GM18519 (cell line): Measurements from ENCODE around the gene SMIM14.
"Not testable (repeated sequence)": the region's sequence is repeated elsewhere in the genome, so short reads cannot be mapped to it uniquely, and the experiment has no call there.

Source experiments
- ATAC-seq: cut with Tn5 transposase; IDR thresholded peaks from one replicate; pipeline ENCODE4 v1.9.1; 2021; ENCODE audit warnings: mild to moderate bottlenecking, moderate library complexity; ENCODE audit not compliant: unreplicated experiment, low FRiP score

Gene SMIM14

DNA sequence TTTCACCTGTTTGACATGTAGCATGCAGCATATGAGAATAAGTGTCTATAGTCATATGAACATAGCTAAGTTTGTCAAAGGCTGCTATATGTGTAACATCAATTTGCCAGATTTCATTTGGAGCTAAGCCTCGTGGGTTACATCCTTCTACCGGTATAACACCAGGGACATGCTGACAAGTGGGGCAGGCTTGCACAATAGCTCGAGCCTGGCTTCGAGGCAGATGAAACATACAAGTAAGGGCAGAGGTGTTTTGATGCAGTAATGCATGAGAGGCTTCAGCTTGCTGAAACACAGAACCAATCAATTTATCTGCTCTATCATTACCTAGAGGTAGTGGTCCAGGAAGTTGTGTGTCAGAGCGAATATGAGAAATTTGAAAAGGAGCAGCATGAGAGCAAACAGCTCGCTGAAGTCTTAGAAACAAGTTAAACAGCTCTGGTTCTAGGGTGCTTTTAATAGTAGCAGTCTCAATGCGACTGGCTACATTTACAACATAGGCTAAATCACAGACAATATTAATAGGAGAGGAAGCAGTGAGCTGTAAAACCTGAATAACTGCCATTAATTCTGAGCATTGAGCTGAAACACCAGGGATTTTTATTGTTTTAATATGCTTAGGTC is 96.6 kb downstream of the SMIM14 start:
- no peak for ATAC-seq

DNA sequence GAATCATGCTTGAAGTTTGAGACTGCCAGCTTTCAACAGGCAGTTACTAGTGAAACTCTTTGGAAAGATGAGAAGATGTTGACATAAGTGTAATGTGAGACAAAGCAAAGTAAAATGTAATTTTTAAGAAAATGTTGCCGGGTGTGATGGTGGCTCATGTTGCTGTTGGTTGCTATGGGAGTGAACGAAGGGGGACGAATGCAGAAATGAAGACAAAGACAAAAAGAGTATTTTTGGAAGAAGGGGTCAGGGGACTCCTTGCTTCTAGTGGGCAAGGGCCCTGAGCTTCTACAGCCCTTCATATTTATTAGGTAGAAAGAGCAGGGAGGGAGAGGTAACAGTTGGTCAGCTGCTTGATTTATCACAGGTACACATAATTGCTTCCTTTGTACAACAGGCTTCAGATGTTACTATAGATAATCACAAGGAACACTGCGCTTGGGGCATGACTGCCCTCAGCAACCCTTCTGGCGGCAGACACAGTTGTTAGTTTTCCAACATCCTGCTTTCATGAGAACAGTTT is 99.5 kb downstream of the SMIM14 start:
- ATAC-seq, result no peak

DNA sequence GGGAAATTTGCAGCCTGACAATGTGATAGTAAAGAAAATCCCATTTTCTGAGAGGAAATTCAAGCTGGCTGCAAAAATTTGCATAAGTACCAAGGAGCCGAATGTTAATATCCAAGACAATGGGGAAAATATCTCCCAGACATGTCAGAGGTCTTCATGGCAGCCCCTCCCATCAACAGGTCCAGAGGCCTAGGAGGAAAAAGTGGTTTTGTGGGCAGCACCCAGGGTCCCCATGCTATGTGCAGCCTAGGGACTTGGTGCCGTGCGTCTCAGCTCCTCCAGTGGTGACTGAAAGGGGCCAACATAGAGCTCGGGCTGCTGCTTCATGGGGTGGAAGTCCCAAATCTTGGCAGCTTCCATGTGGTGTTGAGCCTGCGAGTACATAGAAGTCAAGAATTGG is 105.1 kb downstream of the SMIM14 start:
- ATAC-seq, result no peak

DNA sequence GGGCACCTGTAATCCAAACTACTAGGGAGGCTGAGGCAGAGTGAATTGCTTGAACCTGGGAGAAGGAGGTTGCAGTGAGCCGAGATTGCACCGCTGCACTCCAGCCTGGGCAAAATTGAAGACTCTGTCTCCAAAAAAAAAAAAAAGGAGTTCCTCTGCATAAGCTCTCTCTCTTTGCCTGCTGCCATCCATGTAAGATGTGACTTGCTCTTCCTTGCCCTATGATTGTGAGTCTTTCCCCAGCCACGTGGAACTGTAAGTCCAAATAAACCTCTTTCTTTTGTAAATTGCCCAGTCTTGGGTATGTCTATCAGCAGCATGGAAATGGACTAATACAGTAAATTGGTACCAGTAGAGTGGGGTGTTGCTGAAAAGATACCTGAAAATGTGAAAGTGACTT is 106.4 kb downstream of the SMIM14 start:
- ATAC-seq, result not testable (repeated sequence)

DNA sequence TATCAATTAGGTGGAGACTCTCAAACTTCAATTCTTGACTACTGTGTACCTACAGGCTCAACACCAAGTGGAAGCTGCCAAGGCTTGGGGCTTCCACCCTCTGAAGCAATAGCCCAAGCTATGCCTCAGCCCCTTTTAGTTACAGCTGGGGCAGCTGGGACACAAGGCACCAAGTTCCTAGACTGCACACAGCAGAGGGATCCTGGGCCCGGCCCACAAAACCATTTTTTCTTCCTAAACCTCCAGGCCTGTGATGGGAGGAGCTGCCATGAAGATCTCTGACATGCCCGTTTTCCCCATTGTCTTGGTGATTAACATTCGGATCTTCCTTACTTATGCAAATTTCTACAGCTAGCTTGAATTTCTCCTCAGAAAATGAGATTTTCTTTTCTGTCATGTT is 108.0 kb downstream of the SMIM14 start:
- no peak for ATAC-seq

DNA sequence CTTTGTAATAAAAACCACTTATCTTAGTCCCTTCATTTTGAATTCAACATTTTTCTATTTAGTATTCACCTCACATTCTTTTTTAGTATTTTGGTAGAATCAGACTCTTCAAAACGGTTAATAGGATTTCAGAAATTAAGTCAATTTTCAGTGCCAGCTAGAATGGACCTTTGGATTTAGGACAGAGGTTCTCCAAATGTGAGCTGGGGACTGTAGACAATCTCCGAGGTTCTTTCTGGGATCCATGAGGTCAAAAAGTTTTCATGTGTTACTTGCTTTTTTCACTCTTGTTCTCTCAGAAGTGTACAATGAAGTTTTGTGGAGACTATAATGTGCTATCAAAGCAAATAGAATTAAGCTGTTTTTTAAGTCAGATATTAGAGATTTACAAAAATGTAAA is 109.1 kb downstream of the SMIM14 start:
- no peak for ATAC-seq

DNA sequence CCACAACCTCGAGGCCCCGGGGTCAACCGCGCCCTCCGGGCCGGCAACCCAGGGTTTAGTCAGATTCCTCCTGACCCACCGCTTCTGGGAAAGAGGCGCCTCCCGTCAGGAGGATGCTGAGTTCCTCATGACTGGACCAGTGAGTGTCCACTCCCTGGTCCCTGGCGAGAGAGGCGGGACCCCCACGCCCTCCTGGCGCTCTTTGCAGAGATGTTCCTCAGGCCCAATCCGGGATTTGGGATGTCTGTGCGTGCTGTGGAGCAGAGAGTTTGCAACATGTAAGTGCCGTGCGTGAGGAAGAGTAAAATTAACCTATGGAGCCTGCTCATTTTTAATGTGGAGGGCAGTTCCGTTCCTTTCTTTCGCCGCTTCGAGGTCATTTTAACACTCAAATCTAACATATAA is 110.6 kb downstream of the SMIM14 start:
- ATAC-seq, result no peak

DNA sequence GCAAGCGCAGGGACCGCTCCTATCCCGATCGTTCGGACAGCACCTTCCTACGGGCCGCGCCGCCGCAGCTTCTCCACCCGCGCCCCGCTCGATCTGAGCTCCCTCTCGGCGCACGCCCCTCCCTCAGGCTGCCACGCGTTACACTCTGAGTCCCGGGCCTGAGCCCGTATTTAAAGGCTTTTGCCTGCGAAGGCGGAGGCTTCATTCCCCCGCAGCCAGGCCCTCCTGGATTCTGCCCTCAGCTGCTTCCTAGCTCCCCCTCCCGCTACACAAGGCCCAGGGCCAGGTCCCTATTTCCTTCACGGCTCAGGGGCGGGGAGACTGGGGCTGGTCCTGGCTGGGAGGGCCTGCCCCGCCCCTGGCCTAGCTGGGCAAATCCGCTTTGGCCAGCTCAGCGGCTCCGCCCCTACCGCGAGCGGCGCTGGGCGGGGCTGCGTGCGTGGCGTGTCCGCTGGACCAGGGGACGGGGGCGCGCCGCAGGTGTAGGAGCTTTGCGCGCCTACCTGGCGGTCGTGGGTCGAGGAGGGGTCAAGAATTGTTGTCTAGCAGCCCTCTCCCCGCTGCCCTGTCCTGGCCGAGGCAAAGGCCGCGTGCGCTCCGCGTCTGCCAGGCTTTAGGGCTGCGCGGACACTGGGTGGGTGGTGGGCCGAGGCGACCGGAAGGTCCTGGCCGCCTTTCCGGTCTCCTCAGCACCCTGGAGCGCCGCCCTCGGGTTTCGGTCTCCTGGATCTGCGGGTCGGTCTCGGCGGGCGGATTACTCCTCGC is 111.2 kb downstream of the SMIM14 start, which contains the start of gene UGDH:
Gene UGDH (minus strand): TSS at position 144 of the 765 bp plus-strand sequence. CDS start 5,927 bp downstream, outside the sequence.
- peak; percentile 94 for ATAC-seq

DNA sequence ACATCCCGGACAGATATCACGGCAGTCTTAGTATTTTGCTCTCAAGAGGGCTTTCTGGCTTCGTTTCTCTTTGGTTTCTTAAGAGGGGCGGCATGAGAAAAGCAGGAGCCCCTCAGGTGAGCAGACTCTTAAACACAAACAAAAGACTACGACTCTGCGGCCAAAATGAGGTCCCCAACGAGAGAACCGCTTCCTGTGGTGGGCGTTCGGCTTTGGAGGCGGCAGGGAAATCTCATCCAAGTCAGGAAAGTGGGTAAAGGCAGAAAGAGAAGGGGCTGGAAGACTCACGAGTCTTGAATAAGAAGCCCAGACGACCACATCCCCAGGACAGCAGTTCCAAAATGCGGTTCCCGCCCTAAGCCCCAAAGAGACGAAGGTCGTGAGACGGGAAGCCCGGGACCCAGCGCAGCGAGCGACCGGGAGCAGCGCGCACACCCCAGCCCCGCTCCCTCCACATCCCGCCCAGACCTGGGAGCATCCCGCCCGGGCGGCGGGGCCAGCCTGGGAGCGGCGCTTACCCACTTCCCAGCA is 111.8 kb downstream of the SMIM14 start:
- ATAC-seq, result no peak

DNA sequence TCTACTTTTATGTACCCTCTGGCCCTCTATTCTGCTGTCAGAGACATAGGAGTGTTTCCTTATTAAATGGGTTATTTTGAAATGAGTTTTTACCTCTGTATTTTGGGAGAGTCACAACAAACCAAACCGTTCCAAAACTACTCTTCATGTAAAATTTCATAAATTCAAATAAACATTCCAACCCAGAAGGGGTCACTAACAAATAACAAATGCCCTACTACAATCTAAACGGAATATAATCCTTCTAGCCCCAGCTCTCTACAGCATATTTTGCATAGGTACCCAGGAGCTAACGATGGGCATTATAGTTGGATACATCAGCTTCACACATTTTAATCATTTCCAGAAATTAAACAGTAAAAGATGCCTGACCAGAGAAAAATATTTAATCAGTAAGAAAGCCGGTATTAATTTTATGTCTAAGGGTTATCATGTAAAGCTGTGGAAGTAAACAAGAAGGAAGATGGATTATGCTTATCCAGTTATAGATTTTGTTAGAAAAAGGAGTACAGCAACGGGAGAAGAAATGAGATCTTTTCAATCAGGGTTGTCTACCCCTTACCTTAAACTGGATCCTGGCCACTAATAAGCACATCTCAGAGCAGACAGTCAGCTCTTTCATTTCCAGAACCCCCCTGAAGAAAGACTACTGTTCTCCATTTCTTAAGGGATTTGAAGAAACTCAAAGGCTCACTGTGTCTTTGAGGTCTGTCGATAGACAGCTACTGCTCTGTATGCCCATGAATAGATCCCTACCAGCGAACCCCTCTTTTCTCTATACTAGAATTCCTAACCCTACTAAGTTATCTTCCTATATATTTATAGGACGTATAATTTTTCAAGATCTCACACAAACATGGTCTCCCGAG is 112.6 kb downstream of the SMIM14 start:
- ATAC-seq, result no peak

DNA sequence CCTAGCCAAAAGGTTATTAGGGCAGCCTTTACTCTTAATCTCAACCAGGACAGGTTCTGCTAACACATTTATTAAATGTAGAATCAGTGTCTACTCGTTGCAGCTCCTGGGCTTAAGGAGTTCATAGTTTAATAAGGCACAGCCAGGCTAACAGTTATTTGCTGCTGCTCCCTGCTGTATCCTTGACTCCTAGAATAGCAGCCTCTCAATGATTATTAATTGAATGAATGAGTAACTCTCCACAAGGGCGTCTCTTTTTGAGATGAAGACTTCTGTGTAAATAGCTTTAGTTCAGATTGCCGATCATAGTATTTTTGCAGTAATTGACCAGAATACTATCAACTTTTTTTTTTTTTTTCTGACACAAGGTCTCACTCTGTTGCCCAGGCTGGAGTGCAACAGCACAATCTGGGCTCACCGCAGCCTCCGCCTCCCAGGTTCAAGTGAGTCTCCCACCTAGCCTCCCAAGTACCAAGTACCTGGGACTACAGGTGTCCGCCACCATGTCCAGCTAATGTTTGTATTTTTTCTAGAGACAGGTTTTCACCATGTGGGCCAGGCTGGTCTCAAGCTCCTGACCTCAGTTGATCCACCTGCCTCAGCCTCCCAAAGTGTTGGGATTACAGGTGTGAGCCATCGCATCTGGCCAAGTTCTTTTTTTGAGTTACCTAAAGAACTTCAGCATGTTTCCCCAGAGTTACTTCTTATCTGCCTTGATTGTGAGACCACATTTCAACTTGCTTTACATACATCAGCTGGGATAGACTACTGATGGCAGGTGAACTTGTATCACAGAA is 114.3 kb downstream of the SMIM14 start:
- ATAC-seq, result no peak

DNA sequence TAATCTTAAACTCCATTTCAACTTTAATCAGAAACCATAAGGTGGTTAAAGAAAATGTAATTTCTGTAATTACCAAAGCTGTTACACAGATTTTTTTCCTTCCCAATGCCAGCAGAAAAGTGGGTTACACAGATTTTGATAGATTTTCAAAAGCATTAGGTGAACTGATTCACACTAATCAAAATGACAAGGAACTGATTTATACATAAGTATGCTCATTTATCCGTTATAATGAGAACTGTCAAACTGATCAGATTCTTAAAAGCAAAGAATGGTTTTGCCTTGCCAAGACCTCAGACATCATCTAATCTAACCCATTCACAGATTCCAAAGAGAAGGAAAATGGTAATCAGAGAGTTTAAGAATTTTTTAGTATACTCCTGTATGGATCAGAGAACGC is 116.6 kb downstream of the SMIM14 start:
- ATAC-seq, result no peak

DNA sequence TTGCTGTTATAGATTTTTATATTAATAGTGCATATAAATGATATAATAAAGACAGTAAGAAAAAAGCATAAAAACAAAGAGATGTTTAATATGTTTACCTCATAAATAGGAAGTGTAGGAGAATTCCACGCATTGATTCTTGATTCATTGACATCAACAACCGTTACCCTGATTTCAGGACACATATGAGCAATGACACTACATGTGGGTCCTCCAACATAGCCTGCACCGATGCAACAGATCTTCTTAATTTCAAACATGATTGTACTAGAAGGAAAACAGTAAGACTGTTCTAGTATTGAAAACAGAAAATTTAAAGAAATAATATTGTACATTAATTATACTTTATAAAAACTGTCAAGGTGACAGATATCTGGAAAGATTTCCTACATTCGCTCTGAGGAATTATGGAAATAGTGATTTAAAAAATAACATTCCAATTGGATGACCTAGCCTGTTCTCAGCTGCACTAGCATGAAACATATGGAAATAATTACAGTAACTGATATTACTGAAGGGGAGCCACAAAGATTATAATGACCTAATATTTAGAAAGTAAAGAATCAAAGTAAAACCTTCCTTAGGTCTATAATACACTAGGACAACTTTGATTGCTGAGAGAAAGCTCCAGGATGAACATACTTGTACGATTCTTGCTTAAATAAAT is 117.3 kb downstream of the SMIM14 start:
- ATAC-seq, result no peak

DNA sequence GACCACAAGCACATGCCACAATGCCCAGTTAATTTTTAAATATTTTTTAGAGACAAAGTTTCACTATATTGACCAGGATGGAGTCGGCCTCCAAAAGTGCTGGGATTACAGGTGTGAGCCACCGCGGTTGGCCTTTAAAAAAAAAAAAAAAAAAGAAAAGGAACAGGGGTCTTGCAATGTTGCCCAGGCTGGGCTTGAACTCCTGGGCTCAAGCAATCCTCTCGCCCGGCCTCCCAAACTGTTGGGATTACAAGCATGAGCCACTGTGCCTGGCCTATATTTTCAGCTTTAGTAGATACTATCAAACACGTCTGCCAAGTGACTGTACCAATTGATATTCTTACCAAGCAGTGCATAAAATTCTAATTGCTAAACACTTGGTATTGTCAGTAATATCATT is 120.2 kb downstream of the SMIM14 start:
- ATAC-seq, result no peak

DNA sequence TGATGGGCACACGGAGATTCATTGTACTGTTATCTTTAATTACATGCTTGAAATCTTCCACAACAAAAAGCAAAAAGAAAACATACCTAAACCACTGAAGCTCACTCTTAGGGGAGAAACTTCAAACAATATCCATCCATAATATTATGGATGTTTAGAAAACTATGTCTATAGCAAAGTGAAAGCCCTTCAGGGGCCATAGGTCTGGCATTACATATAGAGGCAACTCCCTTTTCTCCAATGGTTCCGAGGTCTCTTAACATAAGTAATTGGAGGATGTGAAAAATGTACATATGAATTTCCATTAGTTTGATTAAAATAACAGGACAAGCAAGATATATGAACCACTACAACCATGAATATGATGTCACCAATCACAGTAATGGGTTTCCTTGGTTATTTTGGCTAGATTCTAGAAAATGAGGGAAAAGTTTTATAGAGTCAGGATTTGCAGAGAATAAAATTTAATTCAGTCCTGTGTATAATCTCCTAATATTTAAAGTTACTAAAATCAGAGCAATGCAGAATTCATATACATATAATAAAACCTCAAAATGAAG is 122.2 kb downstream of the SMIM14 start:
- no peak for ATAC-seq

DNA sequence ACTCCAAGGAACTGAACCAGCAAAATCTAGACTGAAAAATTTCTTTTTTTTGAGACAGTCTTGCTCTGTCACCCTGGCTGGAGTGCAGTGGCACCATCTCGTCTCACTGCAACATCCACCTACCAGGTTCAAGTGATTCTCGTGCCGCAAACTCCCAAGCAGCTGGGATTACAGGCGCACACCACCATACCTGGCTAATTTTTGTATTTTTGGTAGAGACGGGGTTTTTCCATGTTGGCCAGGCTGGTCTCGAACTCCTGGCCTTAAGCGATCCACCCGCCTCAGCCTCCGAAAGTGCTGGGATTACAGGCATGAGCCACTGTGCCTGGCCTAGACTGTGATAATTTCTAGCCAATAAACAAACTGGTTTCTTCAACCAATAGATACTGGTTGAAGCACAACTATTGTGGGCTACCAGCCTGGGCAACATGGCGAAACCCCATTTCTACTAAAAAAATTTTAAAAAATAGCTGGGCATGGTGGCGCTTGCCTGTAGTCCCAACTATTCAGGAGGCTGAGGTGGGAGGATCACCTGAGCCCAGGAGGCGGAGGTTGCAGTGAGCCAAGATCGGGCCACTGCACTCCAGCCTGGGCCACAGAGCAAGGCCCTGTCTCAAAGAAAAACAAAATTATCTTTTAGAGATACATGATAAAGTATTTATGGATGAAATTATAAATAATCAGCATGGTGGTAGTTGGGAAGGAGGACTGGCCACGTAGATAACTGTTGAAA is 122.8 kb downstream of the SMIM14 start:
- not testable (repeated sequence) for ATAC-seq

DNA sequence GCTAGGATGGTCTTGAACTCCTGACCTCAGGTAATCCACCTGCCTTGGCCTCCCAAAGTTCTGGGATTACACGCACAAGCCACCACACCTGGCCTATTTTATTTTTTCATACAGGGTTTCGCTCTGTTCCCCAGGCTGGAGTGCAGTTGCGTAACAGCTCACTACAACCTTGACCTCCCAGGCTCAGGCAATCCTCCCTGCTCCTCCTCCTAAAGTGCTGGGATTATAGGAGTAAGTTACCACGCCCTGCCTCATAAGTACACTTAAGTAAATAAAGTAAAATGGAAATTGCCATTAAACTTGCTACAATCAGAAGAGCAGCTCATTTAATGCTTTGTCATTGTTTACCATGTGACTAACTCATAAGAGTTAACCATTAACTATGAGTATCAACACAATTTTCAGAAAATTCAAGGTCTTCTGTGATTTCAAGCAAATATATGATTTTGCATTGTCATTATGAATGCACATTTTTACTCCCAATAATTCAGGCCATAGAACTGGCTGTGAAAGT is 123.7 kb downstream of the SMIM14 start:
- ATAC-seq, result no peak

DNA sequence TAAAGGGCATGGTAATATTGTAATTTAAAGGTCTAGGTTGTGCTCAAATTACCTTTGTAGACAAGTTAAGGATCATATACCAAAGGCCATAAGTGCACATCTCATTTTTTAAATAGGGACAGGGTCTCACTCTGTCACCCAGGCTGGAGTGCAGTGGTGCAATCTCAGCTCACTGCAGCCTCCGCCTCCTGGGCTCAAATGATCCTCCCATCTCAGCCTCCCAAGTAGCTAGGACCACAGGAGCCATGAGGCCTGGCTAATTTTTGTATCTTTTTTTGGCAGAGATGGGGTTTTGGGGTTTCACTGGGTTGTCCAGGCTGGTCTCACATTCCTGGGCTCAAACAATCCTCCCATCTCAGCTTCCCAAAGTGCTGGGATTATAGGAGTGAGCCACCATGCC is 124.4 kb downstream of the SMIM14 start:
- ATAC-seq, result not testable (repeated sequence)
